Measurements from ENCODE around the gene SLC2A13. TPM values are rescaled to one million over a fixed set of nuclear protein-coding genes. Genes with fewer than 3 reads are reported as not detected.

SLC2A13 gene
- total and polyA plus RNA-seq, 10 of the 15 experiments (the other 5 are each of a cell fraction or from before 2014, with no cell fraction given) = 0.05 to 3.7 (median 0.25) TPM

GRCh38 chr12:40012711-40013110 lies 93.2 kb downstream of the SLC2A13 start:
- Histone ChIP-seq H3K4me2 (ENCODE audit: control insufficient read depth, insufficient read depth) (no peak overlapping the region), H3K36me3 (ENCODE audit: control insufficient read depth in 2 of 2, insufficient read depth in 2 of 2, low read length in 1 of 2) (no peaks in the 10 kb centered on the region), H3K4me3 (no peak overlapping the region), H3K79me2 (ENCODE audit: control insufficient read depth, insufficient read depth, low read length) (no peaks in the 10 kb centered on the region), H3K27me3 (replicated peaks in 1 of 2; ENCODE audit: control insufficient read depth in 2 of 2, insufficient read depth in 2 of 2, low read length in 1 of 2) (no peaks in the 10 kb centered on the region), H2AFZ (ENCODE audit: control insufficient read depth, low read depth, low read length) (no peak overlapping the region), H3K4me1 (ENCODE audit: control insufficient read depth, insufficient read depth, low read length) (no peaks in the 10 kb centered on the region), H3K9ac (ENCODE audit: control insufficient read depth, insufficient read depth, low read length) (no peak overlapping the region), H4K20me1 (ENCODE audit: control insufficient read depth, insufficient read depth) (no peaks in the 10 kb centered on the region), H3K27ac (ENCODE audit: control insufficient read depth, insufficient read depth) (no peak overlapping the region), H3K9me3 (replicated peaks; ENCODE audit: control insufficient read depth, insufficient read depth, low read length) (no peaks in the 10 kb centered on the region)
- SMC1A ChIA-PET (ENCODE audit: uncharacterized antibody, unreplicated experiment) = interaction anchor here (1.2 to 6.1 kb wide), 8 partner anchors 10 to 105 kb away, joined by 3 to 45 read pairs (median 7); partner anchors contain the start of gene SLC2A13
- in situ Hi-C loops (cut with MboI) = loop anchor here (5.0 kb wide), 2 partner anchors 95 to 295 kb away; partner anchors contain the start of gene SLC2A13
- intact Hi-C loops (cut with micrococcal nuclease; ENCODE audit: unreplicated experiment) = no loop called here
- no TSS peak for BruUV-seq (replicated peaks)
- CTCF ChIA-PET = interaction anchor here (1.1 to 6.7 kb wide), 9 partner anchors 13 to 302 kb away, joined by 3 to 103 read pairs (median 5); partner anchors contain the start of gene SLC2A13
- POLR2A ChIA-PET = no interaction called here
- TF ChIP-seq PAX5 (IDR thresholded peaks at IDR 0.05; ENCODE audit: borderline replicate concordance, low read depth, low read length) (no peak), SMAD5 (IDR thresholded peaks at IDR 0.05; ENCODE audit: low read depth) (no peak), GABPA (IDR thresholded peaks at IDR 0.05; ENCODE audit: low read depth) (no peak)
- TF ChIP-seq, protein P1, sequence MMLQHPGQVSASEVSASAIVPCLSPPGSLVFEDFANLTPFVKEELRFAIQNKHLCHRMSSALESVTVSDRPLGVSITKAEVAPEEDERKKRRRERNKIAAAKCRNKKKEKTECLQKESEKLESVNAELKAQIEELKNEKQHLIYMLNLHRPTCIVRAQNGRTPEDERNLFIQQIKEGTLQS (IDR thresholded peaks at IDR 0.05; ENCODE audit: borderline replicate concordance, extremely low read depth, low read depth, low read length) = no peak
- TF ChIP-seq, protein P2, sequence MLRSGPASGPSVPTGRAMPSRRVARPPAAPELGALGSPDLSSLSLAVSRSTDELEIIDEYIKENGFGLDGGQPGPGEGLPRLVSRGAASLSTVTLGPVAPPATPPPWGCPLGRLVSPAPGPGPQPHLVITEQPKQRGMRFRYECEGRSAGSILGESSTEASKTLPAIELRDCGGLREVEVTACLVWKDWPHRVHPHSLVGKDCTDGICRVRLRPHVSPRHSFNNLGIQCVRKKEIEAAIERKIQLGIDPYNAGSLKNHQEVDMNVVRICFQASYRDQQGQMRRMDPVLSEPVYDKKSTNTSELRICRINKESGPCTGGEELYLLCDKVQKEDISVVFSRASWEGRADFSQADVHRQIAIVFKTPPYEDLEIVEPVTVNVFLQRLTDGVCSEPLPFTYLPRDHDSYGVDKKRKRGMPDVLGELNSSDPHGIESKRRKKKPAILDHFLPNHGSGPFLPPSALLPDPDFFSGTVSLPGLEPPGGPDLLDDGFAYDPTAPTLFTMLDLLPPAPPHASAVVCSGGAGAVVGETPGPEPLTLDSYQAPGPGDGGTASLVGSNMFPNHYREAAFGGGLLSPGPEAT (IDR thresholded peaks at IDR 0.05; ENCODE audit: low read depth) = no peak
- ATAC-seq = no peak
- FAIRE-seq = peak; percentile 31
- 83% methylated on average over 3 of the region's 3 CpGs for WGBS (ENCODE audit: insufficient coverage, insufficient replicate concordance, low lambda C conversion rate, missing lambda C conversion rate)
- DNase-seq (ENCODE audit: low read depth, low spot score) = no peak
- RAD21 ChIA-PET (ENCODE audit: unreplicated experiment) = no interaction called here

Data from GM12878 (cell line).